BJ (cell line): ENCODE measurements around the gene INSL3. TPM values are rescaled to one million over a fixed set of nuclear protein-coding genes. Genes with fewer than 3 reads are reported as not detected.
A peak's percentile ranks its signal among the peaks of the same experiment; 100 is the strongest.

Experiments used
- CTCF ChIA-PET: fragments of 350-600 bp; formaldehyde crosslinking; extraction: SDS; loops from one replicate; lab custom pipeline; 2021; ENCODE audit warnings: antibody characterized with exemption, inconsistent platforms; lab: Yijun Ruan, JAX
- POLR2A ChIA-PET: fragments of 300-600 bp; sonication (Branson Sonifier 250); formaldehyde crosslinking; extraction: SDS; loops from one replicate; lab custom pipeline; 2021; ENCODE audit warnings: antibody characterized with exemption; lab: Charles Lee
- DNase-seq: peaks from one replicate; pipeline ENCODE4 v3.0.0-alpha.2; 2011; ENCODE audit warnings: low read depth
- H3K27me3 ChIP-seq: 2 replicates; pipeline ENCODE4 v1.6.0; 2011; ENCODE audit warnings: low read length; ENCODE audit not compliant: control insufficient read depth, insufficient read depth
- H3K36me3 ChIP-seq: 2 replicates; pipeline ENCODE4 v1.5.1; 2011; ENCODE audit warnings: low read length; ENCODE audit not compliant: control insufficient read depth, insufficient read depth
- H3K4me3 ChIP-seq: 2 replicates; pipeline ENCODE4 v1.5.1; 2011; ENCODE audit warnings: low read depth, mild to moderate bottlenecking, control low read depth, low read length
- CTCF ChIP-seq: IDR thresholded peaks from 2 replicates; pipeline ENCODE4 v1.5.1; 2011; ENCODE audit warnings: low read depth, mild to moderate bottlenecking, control low read depth, inconsistent platforms, low read length, moderate library complexity; ENCODE audit not compliant: insufficient read depth
- polyA plus RNA-seq: library from polyadenylated mRNA; depleted of rRNA; stranded (reverse); fragments of >200 nt; gene quantifications from 2 replicates; pipeline ENCODE4 v1.2.3, GENCODE V29; 2011

The INSL3 gene
- polyA plus RNA-seq, 1 experiment = 0.18 TPM

DNA sequence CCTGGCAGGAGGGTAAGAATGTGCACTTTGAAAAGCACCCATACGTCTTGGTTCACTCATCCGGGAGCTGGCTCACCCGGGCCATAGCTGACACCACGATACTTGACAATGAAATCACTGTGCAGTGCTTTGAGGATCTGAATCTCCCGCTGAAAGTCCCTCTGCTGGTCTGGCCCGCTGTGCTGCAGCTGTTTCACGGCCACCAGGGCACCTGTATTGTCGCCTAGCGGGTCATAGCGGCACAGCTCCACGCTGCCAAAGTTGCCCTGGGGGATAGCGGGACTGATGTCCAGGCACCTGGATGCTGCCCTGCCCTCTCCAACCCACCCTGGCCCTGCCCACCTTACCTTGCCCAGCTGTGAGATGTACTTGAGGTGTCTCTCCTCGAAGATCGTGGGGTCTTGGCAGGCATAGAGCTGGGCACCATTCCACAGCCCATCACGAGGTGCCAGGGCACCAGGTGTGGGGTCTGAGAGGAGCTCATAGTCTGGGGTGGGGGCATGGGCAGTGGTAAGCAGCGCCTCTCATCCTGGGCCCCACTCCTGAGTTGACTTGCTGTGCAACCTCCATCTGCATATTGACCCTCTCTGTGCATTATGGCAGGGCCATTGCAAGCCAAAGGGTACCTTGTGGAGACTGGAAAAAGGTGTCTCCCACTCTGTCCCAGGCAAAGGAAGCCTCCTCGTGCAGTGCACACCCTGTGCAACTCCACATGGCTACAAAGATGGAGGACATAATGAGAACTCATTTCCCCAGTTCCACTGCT is 11.3 kb upstream of the INSL3 start:
- H3K36me3 ChIP-seq = no peaks in the 10 kb centered on the region; the same call in 1 of the 2 replicates
- POLR2A ChIA-PET = no interaction called here
- CTCF ChIA-PET = interaction anchor here (0.8 kb wide), 1 partner anchor 164 kb away, joined by 3 read pairs; no protein-coding TSS in a partner anchor
- no peak for DNase-seq
- H3K4me3 ChIP-seq = no peak overlapping the region
- H3K27me3 ChIP-seq = no peaks in the 10 kb centered on the region
- TF ChIP-seq CTCF = no peak

GRCh38 chr19:17831419-17831888 is 10.1 kb upstream of the INSL3 start:
- H3K27me3 ChIP-seq = no peaks in the 10 kb centered on the region
- DNase-seq = no peak
- H3K4me3 ChIP-seq = no peak overlapping the region
- ChIA-PET CTCF (interaction anchor here (0.8 kb wide), 1 partner anchor 25 kb away, joined by 3 read pairs; no protein-coding TSS in a partner anchor), POLR2A (no interaction called here)
- no peak for TF ChIP-seq CTCF
- H3K36me3 ChIP-seq = no peaks in the 10 kb centered on the region

GRCh38 chr19:17830567-17831418 is 9.5 kb upstream of the INSL3 start:
- ChIA-PET CTCF (interaction anchor here (0.6 to 0.8 kb wide), 2 partner anchors 25 to 551 kb away, joined by 3 read pairs; no protein-coding TSS in a partner anchor), POLR2A (no interaction called here)
- Histone ChIP-seq H3K36me3 (no peaks in the 10 kb centered on the region), H3K4me3 (peak overlapping the region; percentile 3), H3K27me3 (no peaks in the 10 kb centered on the region)
- TF ChIP-seq CTCF = no peak
- no peak for DNase-seq

DNA sequence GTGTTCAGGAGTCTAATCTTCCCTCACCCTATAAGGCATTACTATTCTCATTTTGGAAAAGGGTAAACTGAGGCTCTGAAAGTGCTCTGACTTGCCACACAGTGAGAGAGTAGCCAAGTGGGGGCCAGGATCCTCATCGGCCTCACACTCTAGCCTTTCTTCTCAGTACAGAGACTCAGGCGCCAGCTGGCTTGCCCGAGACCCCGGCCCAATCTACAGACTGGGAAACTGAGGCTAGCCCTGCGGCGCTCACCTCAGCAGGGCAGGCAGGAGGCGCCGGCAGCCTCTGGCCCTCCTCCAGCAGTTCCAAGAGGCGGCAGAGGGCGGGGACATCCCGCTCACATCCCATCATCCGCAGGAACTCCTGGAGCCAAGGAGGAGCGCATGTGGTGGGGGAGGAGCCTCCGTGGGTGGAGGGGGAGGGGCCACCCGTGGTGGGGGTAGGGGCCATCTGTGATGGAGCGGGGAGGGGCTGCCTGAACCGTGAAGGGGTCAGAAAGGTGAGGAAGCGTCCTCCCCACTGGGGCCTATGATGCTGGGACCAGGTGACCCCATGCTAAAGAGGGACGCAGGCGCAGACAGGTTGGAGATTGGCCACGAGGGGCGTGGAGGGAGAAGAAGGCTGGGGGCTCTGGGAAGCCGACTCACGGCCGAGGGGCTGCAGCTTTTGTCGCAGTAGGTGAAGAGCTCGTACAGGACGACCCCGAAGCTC is 8.7 kb upstream of the INSL3 start:
- DNase-seq = no peak
- Histone ChIP-seq H3K27me3 (no peaks in the 10 kb centered on the region; the same call in 1 of the 2 replicates), H3K36me3 (no peaks in the 10 kb centered on the region), H3K4me3 (peak overlapping the region; percentile 3)
- no peak for TF ChIP-seq CTCF
- CTCF ChIA-PET = interaction anchor here (0.6 kb wide), 1 partner anchor 550 kb away, joined by 3 read pairs; no protein-coding TSS in a partner anchor
- POLR2A ChIA-PET = no interaction called here
